GM23338 (cell line): Measurements from ENCODE around the gene DGKG. TPM values are rescaled to one million over a fixed set of nuclear protein-coding genes. Genes with fewer than 3 reads are reported as not detected.

Experiments
- ATAC-seq: fragments of 200-7000 bp; cut with Tn5 transposase; 3 replicates; pipeline ENCODE4 v1.9.1; 2020
- DNase-seq: peaks from one replicate; pipeline ENCODE4 v3.0.0-alpha.2; 2015; ENCODE audit warnings: low spot score
- H2AFZ ChIP-seq: fragments of 200-600 bp; sonication (generic); 2 replicates; pipeline ENCODE4 v1.8.0; 2016; ENCODE audit warnings: antibody characterized with exemption, mild to moderate bottlenecking, moderate library complexity
- H3F3A ChIP-seq: fragments of 200-600 bp; sonication (generic); replicated peaks from 2 replicates; pipeline ENCODE4 v1.8.0; 2017; ENCODE audit warnings: antibody characterized with exemption, mixed run types, low read depth
- H3K27ac ChIP-seq: fragments of 200-600 bp; sonication (generic); 2 replicates; pipeline ENCODE4 v1.6.1; 2016; ENCODE audit warnings: low read depth
- H3K27me3 ChIP-seq: fragments of 200-600 bp; sonication (generic); 2 replicates; pipeline ENCODE4 v1.8.0; 2016; ENCODE audit warnings: mild to moderate bottlenecking, mixed run types, moderate library complexity; ENCODE audit not compliant: insufficient read depth
- H3K36me3 ChIP-seq: fragments of 200-600 bp; sonication (generic); 2 replicates; pipeline ENCODE4 v1.8.0; 2016; ENCODE audit warnings: mild to moderate bottlenecking; ENCODE audit not compliant: insufficient read depth
- H3K4me1 ChIP-seq: fragments of 200-600 bp; sonication (generic); 2 replicates; pipeline ENCODE4 v1.8.0; 2016; ENCODE audit warnings: mild to moderate bottlenecking, moderate library complexity; ENCODE audit not compliant: insufficient read depth
- H3K4me2 ChIP-seq: fragments of 200-600 bp; sonication (generic); 2 replicates; pipeline ENCODE4 v1.7.1; 2017; ENCODE audit warnings: mixed run types
- H3K4me3 ChIP-seq: fragments of 200-600 bp; sonication (generic); 2 replicates; pipeline ENCODE4 v1.6.1; 2016; ENCODE audit warnings: mixed run types
- H3K79me2 ChIP-seq: fragments of 200-600 bp; sonication (generic); replicated peaks from 2 replicates; pipeline ENCODE4 v1.8.0; 2017; ENCODE audit warnings: mild to moderate bottlenecking; ENCODE audit not compliant: insufficient read depth
- H3K9me2 ChIP-seq: fragments of 200-600 bp; sonication (generic); 2 replicates; pipeline ENCODE4 v1.8.0; 2017; ENCODE audit not compliant: insufficient read depth
- H4K20me1 ChIP-seq: fragments of 200-600 bp; sonication (generic); replicated peaks from 2 replicates; pipeline ENCODE4 v1.8.0; 2017; ENCODE audit warnings: mild to moderate bottlenecking; ENCODE audit not compliant: insufficient read depth
- H3K27ac Mint-ChIP-seq: 2 replicates; pipeline ENCODE4 v1.8.0; 2020; ENCODE audit warnings: inconsistent platforms, mild to moderate bottlenecking, moderate library complexity, mixed read lengths
- H3K27me3 Mint-ChIP-seq: 3 replicates; pipeline ENCODE4 v1.8.0; 2022; ENCODE audit warnings: low read depth, mild to moderate bottlenecking, moderate library complexity, mixed read lengths, inconsistent platforms; ENCODE audit not compliant: insufficient read depth, poor library complexity
- H3K36me3 Mint-ChIP-seq: 3 replicates; pipeline ENCODE4 v1.8.0; 2021; ENCODE audit warnings: low read depth, mild to moderate bottlenecking, inconsistent platforms, moderate library complexity, mixed read lengths
- H3K4me1 Mint-ChIP-seq: 3 replicates; pipeline ENCODE4 v1.8.0; 2020; ENCODE audit warnings: mild to moderate bottlenecking, inconsistent platforms, mixed read lengths
- H3K4me3 Mint-ChIP-seq: 3 replicates; pipeline ENCODE4 v1.8.0; 2021; ENCODE audit warnings: moderate library complexity, mild to moderate bottlenecking, inconsistent platforms, mixed read lengths
- H3K9me3 Mint-ChIP-seq: 3 replicates; pipeline ENCODE4 v1.8.0; 2020; ENCODE audit warnings: moderate library complexity, mild to moderate bottlenecking, inconsistent platforms, mixed read lengths
- CTCF ChIP-seq, 2 experiments: fragments of 200-600 bp in 1 of 2; sonication (generic) in 1 of 2; conservative IDR thresholded peaks; 2 replicates each; pipeline versions ENCODE4 v1.5.1 to v1.6.1; 2016 to 2017; ENCODE audit warnings: antibody characterized with exemption in 2 of 2, low read depth in 2 of 2, mild to moderate bottlenecking in 2 of 2, moderate library complexity in 1 of 2
- ETS1 ChIP-seq: IDR thresholded peaks from 2 replicates; pipeline ENCODE4 v1.6.1; 2016; ENCODE audit warnings: antibody characterized with exemption
- EZH2 ChIP-seq: fragments of 200-600 bp; sonication (generic); IDR thresholded peaks from one replicate; pipeline ENCODE4 v1.8.0; 2017; ENCODE audit warnings: antibody characterized with exemption, mild to moderate bottlenecking, low read depth; ENCODE audit not compliant: unreplicated experiment
- EZH2phosphoT487 ChIP-seq: fragments of 200-600 bp; sonication (generic); IDR thresholded peaks from one replicate; pipeline ENCODE4 v1.8.1; 2018; ENCODE audit warnings: antibody characterized with exemption; ENCODE audit not compliant: unreplicated experiment
- NANOG ChIP-seq: IDR thresholded peaks from 2 replicates; pipeline ENCODE4 v1.6.1; 2016; ENCODE audit warnings: antibody characterized with exemption, borderline replicate concordance
- ZNF462 ChIP-seq: fragments of 250-450 bp; sonication (Bioruptor Pico); IDR thresholded peaks from 2 replicates; pipeline ENCODE4 v1.5.0; 2020; ENCODE audit warnings: mild to moderate bottlenecking, moderate library complexity
- polyA plus RNA-seq: library from polyadenylated mRNA; unstranded; fragments of >200 nt; fragmentation: Nextera tagmentation; extraction: Ambion mirVana; gene quantifications from 2 replicates; pipeline ENCODE4 v1.2.1, GENCODE V29; 2016
- total RNA-seq: library from RNA; depleted of rRNA; stranded (reverse); fragments of >200 nt; shearing (Covaris generic); gene quantifications from 2 replicates; pipeline ENCODE4 v1.2.3, GENCODE V29; 2014

The DGKG gene
- total and polyA plus RNA-seq, 2 experiments from 2014 or later = 0.14 to 0.31 TPM

- no peaks in the 10 kb centered on the region for H3K36me3 ChIP-seq
- H3K4me1 ChIP-seq = 0 out of 2 replicates have a peak, but pooled peaks cover 5% of the 10 kb centered on the region
- H3K27ac Mint-ChIP-seq = no peak overlapping the region
- H3K4me3 Mint-ChIP-seq = no peak overlapping the region
- no peaks in the 10 kb centered on the region for H3F3A ChIP-seq
- H3K9me3 Mint-ChIP-seq = peaks cover 6% of the 10 kb centered on the region
- DNase-seq (no peak), ATAC-seq (no peak)
- H3K9me2 ChIP-seq = 0 out of 2 replicates have a peak, but pooled peaks cover 8% of the 10 kb centered on the region
- no peaks in the 10 kb centered on the region for H3K36me3 Mint-ChIP-seq
- H3K27me3 Mint-ChIP-seq = peaks cover 5% of the 10 kb centered on the region
- no peak overlapping the region for H3K27ac ChIP-seq
- peaks cover 11% of the 10 kb centered on the region for H3K4me1 Mint-ChIP-seq
- TF ChIP-seq NANOG = no peak
- H3K27me3 ChIP-seq = no peaks in the 10 kb centered on the region
- H3K4me2 ChIP-seq = no peak overlapping the region
- H4K20me1 ChIP-seq = no peaks in the 10 kb centered on the region
- H3K79me2 ChIP-seq = no peaks in the 10 kb centered on the region
- no peak overlapping the region for H3K4me3 ChIP-seq
- H2AFZ ChIP-seq = no peak overlapping the region
These were observed 20.3 kb upstream of the DGKG start for GRCh38 chr3:186382217-186382885.

- Mint-ChIP-seq H3K9me3 (peaks cover 6% of the 10 kb centered on the region), H3K27me3 (peaks cover 5% of the 10 kb centered on the region), H3K36me3 (no peaks in the 10 kb centered on the region), H3K27ac (no peak overlapping the region), H3K4me1 (peaks cover 11% of the 10 kb centered on the region), H3K4me3 (no peak overlapping the region)
- Histone ChIP-seq H3K4me2 (no peak overlapping the region), H3K79me2 (no peaks in the 10 kb centered on the region), H2AFZ (no peak overlapping the region; the same call in 1 of the 2 replicates), H3K27me3 (no peaks in the 10 kb centered on the region), H4K20me1 (no peaks in the 10 kb centered on the region), H3K27ac (no peak overlapping the region), H3K4me1 (0 out of 2 replicates have a peak, but pooled peaks cover 5% of the 10 kb centered on the region), H3K4me3 (no peak overlapping the region), H3K36me3 (no peaks in the 10 kb centered on the region), H3K9me2 (0 out of 2 replicates have a peak, but pooled peaks cover 8% of the 10 kb centered on the region), H3F3A (no peaks in the 10 kb centered on the region)
- ATAC-seq (no peak), DNase-seq (no peak)
- TF ChIP-seq ZNF462 (CRISPR knock-in tag) (no peak), EZH2 (no peak), ETS1 (no peak), EZH2phosphoT487 (no peak), CTCF (conservative IDR thresholded peaks at IDR 0.05; ENCODE audit: low read depth in 2 of 2) (no peak)
These were observed 19.6 kb upstream of the DGKG start for GRCh38 chr3:186381424-186382216.
